OCI-M2 (cell line): ENCODE data around the gene ADARB2.
"Not testable (repeated sequence)": the region's sequence is repeated elsewhere in the genome, so short reads cannot be mapped to it uniquely, and the experiment has no call there.

Experiments
- DNase-seq: peaks from one replicate; lab custom pipeline; 2025; ENCODE audit not compliant: unreplicated experiment; lab: John Stamatoyannopoulos, UW

The ADARB2 gene

DNA sequence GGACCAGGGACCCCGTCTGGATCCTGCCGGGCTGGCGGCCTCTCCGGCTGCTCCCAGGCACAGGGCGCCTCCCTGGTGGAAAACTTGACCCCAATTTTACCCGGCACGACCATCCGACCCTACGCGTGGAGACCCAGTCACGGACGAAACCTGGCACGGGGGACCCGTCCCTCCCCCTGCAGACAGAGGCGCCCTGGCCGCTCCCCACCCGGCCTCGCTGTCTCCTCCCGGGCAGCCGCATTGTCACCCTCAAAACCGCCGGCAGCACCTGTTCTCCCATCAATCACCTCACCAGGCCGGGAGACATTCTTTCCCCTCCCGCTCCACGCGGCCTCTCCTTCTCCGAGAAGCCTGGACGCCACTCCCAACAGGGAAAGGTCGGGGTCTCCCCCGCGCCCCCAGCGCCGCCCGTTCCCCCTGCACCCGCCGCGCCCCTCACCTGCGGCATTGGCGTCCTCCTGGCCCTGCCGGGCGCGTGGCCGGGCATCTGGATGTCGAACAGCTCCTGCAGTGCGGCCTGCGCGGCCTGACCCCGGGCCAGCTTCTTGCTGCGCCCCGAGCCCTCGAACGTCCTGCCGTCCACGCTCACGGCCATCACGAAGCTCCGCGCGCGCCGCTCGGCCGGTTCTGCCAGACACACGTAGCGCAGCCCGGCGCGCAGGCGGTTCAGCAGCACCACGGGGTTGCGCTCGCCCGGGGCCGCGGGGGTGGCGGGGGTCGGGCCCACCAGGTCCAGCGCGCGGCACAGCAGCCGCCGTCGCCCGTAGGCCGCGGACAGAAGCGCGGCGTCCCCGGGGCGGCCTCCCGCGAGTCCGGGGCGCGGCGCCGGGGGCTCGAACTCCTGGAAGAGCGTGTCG, 374.5 kb downstream of the ADARB2 start:
- DNase-seq: no peak

DNA sequence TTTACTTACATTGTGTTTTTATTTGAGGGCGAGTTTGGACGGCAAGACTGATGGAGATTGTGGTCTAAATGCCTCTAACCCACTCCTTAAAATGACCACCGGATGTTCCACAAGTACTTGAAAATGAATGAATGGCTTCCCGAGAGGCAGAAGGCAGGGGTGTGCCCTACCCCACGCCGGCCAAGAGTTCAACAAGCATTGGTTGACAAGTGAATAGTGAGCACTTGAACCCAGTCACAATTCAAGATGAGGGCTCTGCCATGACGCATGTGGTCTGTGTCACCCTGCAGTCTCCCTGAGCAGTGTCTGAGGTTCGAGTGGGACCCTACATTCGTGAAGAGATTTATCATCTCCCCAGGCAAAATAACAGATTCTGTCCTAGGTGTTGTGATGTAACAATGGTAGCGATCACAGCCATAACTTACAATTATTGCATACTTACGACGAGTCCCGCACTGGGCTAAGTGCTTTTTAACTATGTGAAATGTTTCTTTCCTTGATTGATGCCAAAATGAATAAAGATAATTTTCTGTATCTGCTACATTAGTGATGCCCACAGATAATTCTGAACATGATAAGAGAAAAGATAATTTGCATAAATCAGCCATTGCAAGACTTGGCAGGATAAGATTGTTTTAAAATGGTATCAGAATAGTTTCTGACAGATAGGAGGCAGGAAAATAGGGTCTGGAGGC, 375.8 kb downstream of the ADARB2 start:
- DNase-seq: no peak

DNA sequence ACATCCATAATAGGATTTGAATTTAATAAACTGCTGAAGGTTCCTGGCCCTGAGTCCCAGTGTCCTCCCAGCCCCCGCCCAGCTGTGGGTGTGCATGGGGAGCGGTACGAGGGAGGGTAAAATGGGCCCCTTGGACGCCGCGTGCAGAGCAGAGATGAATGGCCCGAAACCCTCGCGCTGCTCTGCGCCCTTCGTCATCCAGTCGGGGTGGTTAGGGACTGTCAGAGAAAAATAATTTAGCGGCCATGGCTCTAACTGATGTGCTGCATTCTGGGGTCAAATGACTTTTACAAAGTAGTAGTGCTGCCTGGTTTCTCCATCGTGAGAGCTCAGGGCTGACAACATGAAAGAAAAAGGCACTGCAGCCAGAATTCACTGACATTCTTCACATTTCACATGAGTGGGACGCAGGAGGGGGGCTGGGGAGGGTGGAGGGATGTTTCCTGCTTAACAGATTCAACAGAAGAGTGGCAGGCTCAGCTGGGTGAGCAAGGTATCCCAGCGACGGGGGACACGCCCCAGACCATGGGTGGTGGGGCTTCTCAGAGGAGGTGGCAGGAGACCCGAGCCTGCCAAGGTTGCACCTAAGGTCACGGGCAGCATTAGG, 376.7 kb downstream of the ADARB2 start:
- DNase-seq: no peak

DNA sequence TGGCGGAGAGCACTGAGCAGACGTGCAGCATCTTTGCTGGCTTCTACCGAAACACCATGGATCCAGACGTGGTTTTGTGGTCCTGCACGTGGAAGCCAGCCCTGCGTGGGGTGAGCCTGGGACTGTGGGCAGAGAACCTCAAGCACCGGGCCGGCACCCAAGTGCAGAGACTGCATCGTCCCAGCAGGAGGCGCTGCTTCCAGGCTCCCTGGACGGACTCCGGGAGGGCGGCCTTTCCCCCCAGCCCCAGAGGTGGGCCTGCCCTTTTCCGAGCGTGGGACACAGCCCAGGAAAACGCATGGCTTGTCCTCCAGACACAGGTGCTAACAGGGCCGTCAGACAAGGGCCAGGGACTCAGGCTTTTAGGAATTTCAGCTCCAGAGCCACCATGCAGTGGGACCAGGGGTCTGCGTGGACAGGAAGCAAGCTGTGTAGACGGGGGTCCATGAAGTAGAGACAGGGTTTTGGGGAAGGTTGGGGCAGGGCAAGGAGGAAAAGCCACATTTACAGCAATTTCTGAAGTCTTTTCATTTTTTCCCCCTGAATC, 377.2 kb downstream of the ADARB2 start:
- DNase-seq: no peak

DNA sequence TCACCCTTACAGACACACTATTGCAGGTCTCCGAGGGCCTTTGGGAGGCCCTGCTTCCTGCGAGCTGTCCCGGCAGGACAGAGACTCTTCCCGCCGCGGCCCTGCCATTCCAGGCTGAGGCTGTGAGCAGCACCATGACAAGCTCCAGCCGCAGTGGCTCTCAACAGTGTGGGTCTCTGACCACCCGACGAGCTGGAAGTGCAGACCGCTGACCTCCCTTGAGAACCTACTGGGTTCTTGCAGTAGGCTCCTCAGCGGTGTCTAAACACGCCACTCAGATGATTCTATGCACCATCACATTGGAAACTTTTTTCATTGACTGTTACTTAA, 377.7 kb downstream of the ADARB2 start:
- DNase-seq: no peak

DNA sequence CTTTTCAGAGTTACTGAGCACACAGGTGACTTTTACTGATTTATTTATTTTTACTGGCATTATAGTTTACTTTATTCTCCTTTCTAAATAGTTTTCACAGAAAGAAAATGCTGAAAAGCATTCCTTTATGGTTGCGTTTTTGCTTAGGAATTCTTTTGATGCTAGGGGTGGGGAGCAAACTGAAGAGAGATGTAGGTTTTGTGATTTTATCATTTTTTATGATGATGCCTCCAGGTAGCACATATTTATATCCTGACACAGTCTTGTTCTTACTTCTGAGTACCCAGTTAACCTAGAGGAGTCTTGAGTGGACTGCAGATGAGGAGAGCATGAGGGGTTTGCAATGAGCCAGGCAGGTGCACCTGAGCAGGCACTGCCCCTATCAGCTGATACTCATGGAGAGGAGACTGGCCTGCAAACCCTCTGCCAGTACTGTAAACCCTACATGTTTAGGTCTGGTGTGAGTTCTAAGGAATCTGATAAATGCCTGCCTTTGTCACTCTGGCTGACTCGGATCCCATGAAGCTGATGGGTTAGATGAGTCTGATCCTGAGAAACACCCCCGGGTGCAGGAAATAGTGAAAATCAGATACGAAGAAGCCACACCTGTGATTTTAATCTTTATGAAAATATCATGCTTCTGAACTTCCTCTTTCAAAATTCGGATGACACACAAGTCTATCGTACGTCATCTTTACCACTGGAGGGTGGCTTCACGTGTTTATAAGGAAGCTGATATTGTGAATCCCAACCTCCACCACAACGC, 378.3 kb downstream of the ADARB2 start:
- DNase-seq: no peak

DNA sequence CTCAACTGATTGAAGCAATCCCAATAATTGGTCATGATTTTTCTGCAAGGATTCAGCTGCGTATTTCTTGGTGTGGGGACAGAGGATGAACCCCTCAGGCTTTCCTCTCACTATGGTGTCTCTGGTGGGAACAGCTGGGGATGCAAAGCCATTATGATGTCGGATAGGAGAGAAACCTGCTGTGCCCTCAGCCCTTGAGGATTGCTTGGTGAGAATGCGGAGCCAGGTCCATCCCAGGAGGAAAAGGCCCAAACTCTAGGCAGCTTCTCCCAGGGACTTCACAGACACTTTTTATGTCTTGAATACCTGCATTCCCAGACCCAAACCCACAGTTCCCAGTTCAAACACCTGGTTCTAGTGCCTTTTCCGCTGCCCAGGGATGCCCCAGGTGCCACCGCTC, 379.2 kb downstream of the ADARB2 start:
- DNase-seq: no peak

DNA sequence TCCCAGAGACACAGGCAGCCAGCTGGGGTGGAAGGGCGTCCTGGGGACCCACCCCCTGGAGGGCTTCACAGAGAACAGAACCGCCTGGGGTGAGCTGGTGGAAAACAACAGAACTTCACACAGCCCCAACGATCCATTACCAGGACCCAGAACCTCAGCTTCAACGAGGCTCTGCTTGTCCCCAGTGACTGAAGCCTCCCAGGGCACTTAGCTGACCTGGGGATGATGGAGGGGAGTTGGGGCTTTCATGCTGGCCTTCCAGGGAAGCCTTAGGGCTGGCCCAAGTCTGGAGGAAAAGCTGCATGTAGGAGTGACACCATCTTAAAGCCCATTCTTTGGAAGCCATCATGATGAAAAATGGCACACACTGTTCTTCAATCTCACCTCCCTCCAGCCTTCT, 381.0 kb downstream of the ADARB2 start:
- no peak for DNase-seq

DNA sequence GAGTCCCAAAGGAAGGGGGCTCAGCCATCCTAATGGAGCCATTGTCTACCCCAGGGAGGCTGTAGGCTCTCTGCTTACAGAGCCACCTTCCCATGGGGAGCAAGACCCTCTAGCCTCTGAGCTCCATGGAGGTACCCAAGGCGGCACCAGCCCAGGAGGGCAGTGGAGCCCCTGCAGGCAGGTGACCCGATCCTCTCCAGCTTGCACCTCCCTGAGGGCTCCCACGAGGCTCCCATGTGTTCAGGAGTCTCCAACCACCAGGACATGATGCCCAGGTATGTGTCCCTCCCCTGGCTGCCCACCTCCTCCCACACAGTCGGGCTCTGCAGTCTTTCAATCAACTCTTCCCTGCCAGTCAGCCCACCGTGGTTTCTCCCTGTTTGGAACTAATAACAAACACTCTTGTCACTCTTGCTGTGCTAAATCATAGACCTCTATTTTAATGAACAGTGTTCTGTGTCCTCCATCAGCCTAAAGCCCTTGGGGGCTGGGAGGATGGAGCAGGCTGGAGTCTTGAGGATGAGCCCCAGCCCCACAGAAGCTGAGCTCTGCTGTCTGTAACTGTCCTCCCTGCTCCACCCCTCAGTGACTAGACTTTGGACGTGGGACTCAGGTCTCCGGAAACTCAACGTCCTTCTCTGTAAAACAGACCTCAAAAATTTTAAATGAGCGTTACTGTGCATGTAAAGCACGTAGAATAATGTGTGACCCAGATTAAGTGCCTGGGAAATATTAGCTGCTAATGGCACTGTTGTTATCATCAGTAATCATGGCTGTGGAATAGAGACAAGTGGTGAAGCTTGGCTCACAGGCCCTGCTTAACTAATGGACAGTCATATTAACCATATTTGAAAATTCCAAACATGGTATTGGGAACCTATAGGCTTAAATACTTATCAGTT, 382.3 kb downstream of the ADARB2 start:
- no peak for DNase-seq

DNA sequence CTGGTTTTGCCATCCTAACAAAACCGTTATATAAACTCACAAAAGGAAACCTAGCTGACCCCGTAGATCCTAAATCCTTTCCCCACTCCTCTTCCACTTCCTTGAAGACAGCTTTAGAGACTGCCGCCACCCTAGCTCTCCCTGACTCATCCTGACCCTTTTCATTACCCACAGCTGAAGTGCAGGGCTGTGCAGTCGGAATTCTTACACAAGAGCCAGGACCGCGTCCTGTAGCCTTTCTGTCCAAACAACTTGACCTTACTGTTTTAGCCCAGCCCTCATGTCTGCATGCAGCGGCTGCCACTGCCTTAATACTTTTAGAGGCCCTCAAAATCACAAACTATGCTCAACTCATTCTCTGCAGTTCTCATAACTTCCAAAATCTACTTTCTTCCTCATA, 385.0 kb downstream of the ADARB2 start:
- DNase-seq: not testable (repeated sequence)

DNA sequence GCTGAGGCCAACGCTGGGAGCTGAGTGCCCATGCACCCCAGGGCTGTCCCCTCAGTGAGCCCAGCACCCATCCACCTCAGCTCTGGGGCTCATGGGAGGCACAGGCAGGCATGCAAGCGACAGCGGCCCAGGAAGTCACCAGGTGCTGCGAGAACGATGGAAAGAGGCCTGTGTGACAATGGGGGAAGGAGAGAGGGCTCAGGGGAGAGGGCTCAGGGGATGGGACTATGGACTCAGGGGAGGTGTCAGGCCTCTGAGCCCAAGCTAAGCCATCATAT, 388.6 kb downstream of the ADARB2 start:
- DNase-seq: no peak

DNA sequence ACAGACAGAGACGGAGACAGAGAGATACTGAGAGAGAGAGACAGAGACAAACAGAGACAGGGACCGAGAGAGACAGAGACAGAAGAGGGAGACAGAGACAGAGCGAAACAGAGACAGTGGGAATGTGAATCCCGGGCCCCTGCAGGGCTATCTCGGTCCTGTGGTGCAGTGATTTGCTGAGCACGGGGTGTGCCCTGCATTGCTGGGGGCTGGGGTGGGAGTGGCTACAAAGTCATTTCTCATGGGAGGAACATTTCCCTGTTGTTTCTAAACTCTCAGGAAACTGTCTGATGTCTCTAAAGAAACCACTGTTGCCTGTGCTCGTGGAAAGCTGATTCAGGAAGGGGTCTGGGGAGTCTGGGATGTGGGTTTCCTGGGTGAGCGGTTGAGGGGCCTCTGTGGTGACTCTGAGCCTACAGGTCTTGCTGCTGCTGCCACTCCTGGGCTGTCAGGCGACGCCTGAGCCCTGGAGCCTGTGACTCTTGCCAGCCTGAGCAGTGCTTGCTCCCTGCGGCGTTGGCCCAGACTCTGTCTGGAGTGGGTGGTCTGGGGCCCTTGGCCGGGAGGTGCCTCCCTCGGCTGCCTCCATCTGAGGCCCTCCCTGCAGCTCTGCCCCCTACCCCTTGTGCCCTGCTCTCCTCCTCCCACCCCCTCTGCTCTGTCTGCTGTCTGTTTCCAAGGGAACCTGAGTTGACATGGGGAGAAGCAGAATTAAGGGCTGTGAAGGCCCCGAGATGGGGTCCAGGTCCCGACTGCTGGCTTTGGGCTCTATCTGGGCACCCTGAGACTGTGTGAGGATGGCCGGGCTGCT, 389.2 kb downstream of the ADARB2 start:
- DNase-seq: no peak

DNA sequence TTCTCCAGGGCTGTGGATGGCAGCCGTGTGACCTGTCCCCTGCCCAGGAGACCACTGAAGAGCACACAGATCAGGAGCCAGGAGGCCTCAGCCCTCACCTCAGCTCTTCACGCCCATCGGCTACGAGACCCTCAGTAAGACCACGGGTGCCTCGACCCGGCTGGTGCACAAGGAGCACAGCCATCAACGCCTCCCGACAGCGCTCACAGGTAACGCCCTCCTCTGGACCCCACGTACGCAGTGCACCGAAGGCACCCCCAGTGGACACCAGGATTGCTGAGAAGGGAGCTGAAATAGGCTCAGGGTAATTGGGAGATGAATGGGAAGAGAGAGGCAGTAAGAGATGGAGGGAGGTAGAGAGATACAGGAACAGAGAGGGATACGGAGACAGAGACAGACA, 389.8 kb downstream of the ADARB2 start:
- no peak for DNase-seq

DNA sequence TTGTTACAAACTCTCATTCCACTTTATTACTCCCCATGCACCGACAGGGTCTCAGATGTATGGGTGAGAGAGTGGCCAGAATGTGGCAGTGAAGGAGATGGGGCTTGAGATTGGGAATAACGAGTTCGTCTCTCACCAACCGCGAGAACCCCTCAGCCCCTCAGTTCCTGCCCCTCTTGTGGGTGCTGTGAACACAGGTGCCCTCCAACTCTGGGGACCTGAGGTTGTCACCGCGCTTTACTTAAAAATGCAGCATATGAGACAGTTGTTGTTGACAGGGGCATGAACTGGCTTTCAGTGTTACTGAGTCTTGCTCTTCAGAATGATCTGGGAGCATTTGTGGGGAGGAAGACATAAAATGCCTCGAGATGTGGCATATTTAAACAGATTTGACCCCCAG, 391.1 kb downstream of the ADARB2 start:
- no peak for DNase-seq

DNA sequence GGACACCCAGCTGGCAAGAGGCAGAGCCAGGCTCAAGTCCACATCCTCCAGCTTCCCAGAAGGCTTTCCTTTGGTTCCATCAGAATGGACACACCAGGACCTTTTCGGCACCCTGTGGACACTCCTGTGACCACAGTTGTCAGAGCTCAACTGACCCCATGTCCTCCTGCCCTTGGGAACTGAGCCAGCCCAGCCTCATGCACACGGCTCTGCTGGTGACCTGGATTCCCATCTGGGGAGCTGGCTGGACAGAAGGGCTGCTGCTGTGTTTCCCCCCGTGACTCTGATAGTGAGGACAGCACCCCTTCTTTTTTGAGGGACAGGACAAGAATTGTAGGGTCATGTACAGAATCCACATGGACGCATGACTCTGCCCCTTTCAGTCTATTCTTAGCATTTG, 392.0 kb downstream of the ADARB2 start:
- no peak for DNase-seq

DNA sequence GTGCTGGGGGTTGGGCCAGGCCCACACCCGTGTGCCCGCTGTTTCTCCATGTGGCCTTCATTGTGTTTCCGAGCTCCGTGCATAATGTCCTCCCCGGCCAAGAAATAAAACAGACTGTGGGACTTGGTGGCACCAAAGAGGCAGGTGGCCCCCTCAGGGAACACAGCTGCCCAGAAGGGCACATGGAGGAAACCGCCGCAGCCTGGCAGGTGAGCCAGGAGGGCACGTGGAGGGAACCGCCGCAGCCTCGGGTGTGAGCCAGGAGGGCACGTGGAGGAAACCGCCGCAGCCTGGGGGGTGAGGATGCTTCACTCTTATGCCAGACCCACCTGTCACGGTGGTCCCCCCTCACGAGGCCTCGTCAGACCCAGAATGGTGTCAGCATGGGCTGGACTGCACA, 392.5 kb downstream of the ADARB2 start:
- DNase-seq: no peak

DNA sequence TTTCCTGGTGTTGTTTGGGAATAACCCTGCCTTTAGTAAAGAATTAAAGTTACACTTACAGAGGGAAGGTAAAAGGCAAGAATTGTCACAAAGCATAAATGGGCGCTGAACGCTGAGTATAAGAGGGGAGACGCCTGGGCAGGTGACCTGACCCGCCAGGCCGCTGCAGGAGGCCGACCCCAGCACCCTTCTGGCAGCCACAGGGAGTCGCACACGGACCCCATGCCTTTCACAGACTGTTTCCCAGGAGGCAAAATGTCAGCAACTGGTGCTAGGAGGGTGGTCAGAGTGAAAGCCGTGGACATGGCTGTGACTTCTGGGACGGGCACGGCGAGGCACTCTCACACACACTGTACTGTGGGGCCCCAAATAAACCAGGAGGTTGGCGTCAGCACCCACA, 392.9 kb downstream of the ADARB2 start:
- no peak for DNase-seq

DNA sequence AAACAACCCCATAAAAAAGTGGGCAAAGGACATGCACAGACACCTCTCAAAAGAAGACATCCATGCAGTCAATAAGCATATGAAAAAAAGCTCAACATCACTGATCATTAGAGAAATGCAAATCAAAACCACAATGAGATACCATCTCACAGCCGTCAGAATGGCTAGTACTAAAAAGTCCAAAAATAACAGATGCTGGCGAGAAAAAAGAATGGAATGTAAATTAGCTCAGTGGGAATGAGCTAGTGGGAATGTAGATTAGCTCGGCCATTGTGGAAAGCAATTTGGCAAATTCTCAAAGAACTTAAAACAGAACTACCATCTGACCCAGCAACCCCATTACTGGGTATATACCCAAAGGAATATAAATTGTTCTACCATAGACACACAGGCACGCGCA, 394.1 kb downstream of the ADARB2 start:
- DNase-seq: no peak

DNA sequence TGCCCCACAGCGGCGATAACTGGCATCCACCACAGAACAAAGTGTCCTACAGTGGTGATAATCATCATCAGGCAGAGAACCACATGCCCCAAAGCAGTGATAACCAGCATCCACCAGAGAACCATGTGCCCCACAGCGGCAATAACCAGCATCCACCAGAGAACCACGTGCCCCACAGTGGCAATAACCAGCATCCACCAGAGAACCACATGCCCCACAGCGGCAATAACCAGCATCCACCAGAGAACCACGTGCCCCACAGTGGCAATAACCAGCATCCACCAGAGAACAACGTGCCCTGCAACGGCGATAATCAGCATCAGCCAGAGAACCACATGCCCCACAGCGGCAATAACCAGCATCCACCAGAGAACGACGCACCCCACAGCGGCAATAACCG, 396.3 kb downstream of the ADARB2 start:
- DNase-seq: not testable (repeated sequence)

DNA sequence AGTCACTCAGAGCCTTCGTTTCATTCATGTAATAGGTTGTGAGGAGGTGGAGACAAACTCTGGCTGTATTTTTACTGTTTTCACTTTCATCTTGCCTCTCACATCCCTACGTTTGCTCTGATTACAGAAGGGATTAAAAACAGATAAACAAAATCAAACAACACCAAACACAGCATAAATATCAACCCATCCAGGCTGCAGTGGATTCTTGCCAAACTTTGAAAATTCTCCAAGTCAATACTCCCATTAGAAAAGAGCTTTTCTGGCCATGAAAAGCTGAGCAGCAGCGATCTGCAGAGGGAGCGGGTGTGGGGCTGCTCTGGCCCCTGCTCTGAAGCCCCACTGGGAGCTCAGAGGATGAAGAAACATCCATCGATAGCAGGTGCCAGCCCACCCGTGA, 397.9 kb downstream of the ADARB2 start:
- DNase-seq: no peak
